NCI-H774 (cell line): Measurements from ENCODE around the gene PNPLA7.
"Not testable (repeated sequence)": the region's sequence is repeated elsewhere in the genome, so short reads cannot be mapped to it uniquely, and the experiment has no call there.

Experiments
- DNase-seq: peaks from one replicate; lab custom pipeline; 2025; lab: John Stamatoyannopoulos, UW

Gene PNPLA7

GRCh38 chr9:137540536-137540935 lies 9.7 kb downstream of the PNPLA7 start:
- DNase-seq: no peak

GRCh38 chr9:137538058-137538457 lies 12.1 kb downstream of the PNPLA7 start:
- no peak for DNase-seq

- DNase-seq: not testable (repeated sequence)
Measured at GRCh38 chr9:137536594-137537131, 13.5 kb downstream of the PNPLA7 start.

DNA sequence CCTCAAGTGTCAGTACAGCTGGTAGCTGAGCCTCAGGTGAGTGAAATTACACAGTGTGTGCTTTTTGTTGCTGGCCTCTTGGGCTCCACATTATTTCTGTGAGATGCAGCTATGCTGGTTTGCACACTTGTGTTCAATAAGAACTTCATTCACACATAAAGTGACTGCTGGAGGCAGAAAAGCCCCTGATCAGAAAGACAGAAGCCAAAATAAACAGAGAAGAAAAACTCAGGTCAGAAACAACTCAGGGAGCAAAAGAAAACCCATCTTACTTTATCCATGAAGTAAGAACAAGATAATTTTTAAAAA lies 15.1 kb downstream of the PNPLA7 start:
- DNase-seq: no peak

DNA sequence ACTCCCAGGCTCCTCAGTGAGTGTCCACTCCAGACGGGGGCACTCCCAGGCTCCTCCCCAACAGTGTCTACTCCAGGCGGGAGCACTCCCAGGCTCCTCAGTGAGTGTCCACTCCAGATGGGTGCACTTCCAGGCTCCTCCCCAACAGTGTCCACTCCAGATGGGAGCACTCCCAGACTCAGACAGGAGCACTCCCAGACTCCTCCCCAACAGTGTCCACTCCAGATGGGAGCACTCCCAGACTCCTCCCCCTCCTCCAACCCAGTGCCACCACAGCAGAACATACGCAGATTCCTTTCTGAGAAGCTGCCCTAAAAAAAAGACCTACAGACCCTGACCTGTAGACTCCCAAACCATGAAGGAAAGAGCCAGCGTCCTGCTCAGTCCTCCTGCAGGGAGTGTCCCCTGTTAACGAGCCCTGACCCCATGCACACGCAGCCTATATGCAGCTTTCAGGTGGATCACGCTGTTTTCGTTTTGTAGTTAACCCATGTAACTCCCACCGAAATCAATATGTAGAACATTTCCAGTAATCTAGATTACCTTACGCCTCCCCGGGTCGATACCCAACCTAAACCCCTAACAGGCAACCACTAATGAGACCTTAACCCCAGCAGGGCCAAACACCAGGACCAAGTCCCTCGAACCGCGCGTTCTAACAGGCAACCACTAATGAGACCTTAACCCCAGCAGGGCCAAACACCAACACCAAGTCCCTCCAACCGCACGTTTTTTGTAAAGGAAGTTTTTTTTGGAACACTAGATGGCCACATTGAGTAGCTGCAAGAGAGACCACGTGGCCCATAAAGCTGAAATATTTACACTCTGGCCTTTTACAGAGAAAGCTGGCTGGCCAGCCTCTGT lies 15.7 kb downstream of the PNPLA7 start:
- DNase-seq: peak; percentile 88

DNA sequence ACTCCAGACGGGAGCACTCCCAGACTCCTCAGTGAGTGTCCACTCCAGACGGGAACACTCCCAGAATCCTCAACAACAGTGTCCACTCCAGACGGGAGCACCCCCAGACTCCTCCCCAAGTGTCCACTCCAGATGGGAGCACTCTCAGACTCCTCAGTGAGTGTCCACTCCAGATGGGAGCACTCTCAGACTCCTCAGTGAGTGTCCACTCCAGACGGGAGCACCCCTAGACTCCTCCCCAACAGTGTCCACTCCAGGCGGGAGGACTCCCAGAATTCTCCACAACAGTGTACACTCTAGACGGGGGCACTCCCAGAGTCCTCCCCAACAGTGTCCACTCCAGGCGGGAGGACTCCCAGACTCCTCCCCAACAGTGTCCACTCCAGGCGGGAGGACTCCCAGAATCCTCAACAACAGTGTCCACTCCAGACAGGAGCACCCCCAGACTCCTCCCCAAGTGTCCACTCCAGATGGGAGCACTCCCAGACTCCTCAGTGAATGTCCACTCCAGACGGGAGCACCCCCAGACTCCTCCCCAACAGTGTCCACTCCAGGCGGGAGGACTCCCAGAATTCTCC lies 17.2 kb downstream of the PNPLA7 start:
- not testable (repeated sequence) for DNase-seq

GRCh38 chr9:137531099-137531765 lies 19.0 kb downstream of the PNPLA7 start:
- DNase-seq: no peak

GRCh38 chr9:137530331-137530730 lies 19.9 kb downstream of the PNPLA7 start:
- DNase-seq: no peak

DNA sequence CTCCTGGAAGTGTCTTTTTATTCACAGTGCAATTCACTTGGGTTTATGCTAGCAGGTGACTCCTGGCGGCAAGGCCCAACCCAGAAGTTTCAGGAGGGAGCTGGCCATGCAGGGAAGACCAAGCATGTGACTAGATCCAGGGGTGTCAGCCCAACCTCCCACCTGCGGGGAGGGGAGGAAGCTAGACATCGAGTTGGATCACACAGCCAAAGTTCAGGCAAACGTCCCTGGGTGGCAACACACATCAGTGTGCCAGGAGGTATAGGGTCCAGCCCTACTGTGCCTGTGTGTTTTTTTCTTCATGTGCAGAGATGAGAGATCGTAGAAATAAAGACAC lies 25.3 kb downstream of the PNPLA7 start:
- no peak for DNase-seq

DNA sequence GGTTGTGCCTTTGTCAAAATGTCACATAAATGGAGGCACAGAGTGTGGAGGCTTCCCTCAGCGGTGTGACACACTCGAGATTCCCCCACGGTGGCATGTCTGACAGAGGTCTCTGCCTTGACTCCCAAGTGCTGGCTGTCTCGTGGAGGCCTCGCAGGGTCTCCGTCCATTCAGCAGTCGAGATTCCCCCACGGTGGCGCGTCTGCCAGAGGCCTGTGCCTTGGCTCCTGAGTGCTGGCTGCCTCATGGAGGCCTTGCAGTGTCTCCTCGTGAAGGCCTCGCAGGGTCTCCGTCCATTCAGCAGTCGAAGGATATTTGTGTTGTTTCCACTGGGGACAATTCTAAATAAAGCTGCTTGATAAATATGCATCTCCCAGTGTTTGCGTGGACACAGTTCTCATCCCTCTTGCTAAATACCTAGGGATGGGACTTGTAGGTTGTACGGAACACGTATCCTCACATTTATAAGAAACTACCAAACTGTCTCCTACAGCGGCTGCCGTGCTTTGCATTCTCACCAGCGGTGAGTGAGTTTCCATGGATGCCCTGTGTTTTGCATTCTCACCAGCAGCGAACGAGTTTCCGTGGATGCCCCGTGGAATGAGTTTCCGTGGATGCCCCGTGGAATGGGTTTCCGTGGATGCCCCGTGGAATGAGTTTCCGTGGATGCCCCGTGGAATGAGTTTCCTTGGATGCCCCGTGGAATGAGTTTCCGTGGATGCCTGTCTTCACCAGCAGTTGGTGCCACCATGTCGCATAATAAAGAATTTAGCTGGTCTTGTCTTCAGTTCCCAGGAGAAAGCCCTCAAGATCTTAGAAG lies 25.8 kb downstream of the PNPLA7 start:
- no peak for DNase-seq

- no peak for DNase-seq
Measured at GRCh38 chr9:137522746-137523455, 27.3 kb downstream of the PNPLA7 start.

GRCh38 chr9:137521405-137521985 lies 28.7 kb downstream of the PNPLA7 start:
- no peak for DNase-seq

GRCh38 chr9:137520614-137521404 lies 29.4 kb downstream of the PNPLA7 start:
- DNase-seq: no peak

DNA sequence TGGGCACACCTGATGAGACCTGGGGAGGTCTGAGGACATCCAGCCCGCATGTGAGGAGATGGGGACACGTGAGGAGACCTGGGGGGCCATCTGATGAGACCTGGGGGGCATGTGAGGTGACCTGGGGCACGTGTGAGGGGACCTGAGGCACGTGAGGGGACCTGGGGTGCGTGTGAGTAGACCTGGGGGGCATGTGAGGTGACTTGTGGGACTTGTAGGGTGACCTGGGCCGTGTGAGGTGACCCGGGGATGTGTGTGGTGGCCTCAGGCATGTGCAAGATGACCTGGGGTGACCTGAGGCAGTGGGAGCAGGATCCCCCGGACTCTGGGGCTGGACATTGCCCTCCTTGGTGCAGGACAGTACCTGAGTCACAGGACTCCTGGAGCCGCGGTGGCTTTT lies 30.6 kb downstream of the PNPLA7 start:
- no peak for DNase-seq

DNA sequence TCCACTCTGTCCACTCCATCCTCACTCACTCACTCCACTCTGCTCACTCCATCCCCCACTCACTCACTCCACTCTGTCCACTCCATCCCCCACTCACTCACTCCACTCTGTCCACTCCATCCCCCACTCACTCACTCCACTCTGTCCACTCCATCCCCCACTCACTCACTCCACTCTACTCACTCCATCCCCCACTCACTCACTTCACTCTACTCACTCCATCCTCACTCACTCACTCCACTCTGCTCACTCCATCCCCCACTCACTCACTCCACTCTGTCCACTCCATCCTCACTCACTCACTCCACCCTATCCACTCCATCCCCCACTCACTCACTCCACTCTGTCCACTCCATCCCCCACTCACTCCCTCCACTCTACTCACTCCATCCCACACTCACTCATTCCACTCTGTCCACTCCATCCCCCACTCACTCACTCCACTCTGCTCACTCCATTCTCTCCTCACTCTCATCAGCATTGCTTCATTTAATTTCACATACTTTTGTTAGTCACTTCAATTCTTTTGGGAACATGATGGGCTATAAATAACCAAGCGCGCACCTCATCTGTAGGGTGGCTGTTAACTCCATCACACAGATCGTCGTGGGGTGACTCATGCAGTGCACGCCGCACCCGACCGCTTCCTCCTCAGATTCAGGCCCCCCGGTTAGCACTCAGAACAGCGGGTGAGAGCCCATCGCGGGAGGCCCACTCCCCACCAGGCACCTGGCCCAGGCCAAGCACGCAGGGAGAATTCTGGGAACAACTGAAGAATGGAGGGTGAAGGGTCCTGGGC lies 31.3 kb downstream of the PNPLA7 start:
- DNase-seq: not testable (repeated sequence)

- DNase-seq: no peak
Measured at GRCh38 chr9:137516144-137516917, 33.9 kb downstream of the PNPLA7 start.

DNA sequence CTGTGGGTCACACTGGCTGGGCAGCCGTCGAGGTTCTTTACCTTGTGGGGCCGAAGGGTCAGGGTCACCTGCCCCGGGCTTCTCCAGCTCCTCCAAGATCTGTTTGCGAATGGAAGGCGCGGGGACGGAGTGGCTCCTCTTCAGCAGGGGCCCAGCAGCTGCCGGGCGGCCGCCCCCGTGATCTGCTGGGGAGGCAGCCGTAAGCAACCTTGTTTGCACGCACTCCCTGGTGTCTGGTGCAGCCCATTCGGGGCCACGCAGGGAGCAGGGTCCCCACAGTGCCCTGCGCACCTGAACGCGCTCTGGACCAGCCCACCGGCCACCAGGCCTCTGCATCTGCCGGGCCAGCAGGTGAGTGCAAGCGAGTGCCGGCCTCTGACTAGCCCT lies 34.9 kb downstream of the PNPLA7 start:
- DNase-seq: no peak

DNA sequence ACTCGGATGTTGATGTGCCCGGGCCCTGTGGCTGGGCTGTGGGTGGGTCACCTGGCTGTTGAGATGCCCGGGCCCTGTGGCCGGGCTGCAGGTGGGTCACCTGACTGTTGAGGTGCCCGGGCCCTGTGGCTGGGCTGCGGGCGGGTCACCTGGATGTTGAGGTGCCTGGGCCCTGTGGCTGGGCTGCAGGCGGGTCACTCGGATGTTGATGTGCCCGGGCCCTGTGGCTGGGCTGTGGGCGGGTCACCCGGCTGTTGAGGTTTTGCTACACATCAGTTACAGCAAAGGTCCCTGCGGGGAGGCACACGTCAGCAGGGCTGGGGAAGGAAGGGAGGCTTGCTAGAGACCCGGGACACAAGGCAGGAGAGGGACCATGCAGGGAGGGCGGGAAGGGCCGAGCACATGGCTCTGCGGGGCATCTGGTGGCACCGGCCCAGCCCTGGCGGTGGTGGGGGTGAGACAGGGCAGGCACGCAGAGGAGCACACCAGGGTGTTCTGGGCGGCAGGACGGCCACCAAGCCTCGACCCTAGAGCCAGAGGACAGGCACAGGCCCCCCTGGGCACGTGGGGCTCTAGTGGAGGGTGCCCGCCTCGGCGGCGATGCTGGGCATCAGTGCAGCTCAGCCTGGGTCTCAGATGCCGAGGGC lies 35.4 kb downstream of the PNPLA7 start:
- DNase-seq: no peak
